Keratinocyte (primary cell): Measurements from ENCODE around the gene SRA1. TPM values are rescaled to one million over a fixed set of nuclear protein-coding genes. Genes with fewer than 3 reads are reported as not detected.

Experiments used
- DNase-seq: peaks from one replicate; pipeline ENCODE4 v3.0.0-alpha.2; 2011; ENCODE audit warnings: low read depth, missing footprints, low spot score
- FAIRE-seq: peaks from 2 replicates; lab custom pipeline; 2011; peaks lifted over from hg19 to GRCh38; lab: Jason Lieb, UNC
- H2AFZ ChIP-seq: 2 replicates; pipeline ENCODE4 v1.6.0; 2012; ENCODE audit warnings: low read length, control low read depth, inconsistent platforms; ENCODE audit not compliant: control insufficient read depth
- H3K27ac ChIP-seq: 2 replicates; pipeline ENCODE4 v1.5.1; 2011; ENCODE audit warnings: low read length; ENCODE audit not compliant: control insufficient read depth, insufficient read depth
- H3K27me3 ChIP-seq: 3 replicates; pipeline ENCODE4 v1.6.0; 2011; ENCODE audit warnings: low read length; ENCODE audit not compliant: control insufficient read depth, insufficient read depth; ENCODE audit errors: extremely low read depth
- H3K36me3 ChIP-seq, 2 experiments: 2 replicates in 1 of 2; 3 replicates in 1 of 2; pipeline ENCODE4 v1.5.1; 2011; ENCODE audit warnings: low read length in 2 of 2, mild to moderate bottlenecking in 1 of 2; ENCODE audit not compliant: control insufficient read depth in 2 of 2, insufficient read depth in 2 of 2; ENCODE audit errors: extremely low read depth in 1 of 2
- H3K4me1 ChIP-seq: 3 replicates; pipeline ENCODE4 v1.5.1; 2011; ENCODE audit warnings: low read length; ENCODE audit not compliant: control insufficient read depth, insufficient read depth; ENCODE audit errors: extremely low read depth
- H3K4me2 ChIP-seq: 3 replicates; pipeline ENCODE4 v1.6.0; 2011; ENCODE audit warnings: low read depth, low read length; ENCODE audit not compliant: control insufficient read depth, insufficient read depth; ENCODE audit errors: extremely low read depth
- H3K4me3 ChIP-seq, 3 experiments: fragments of 200-600 bp in 1 of 3; sonication (generic) in 1 of 3; 2 replicates in 2 of 3; 3 replicates in 1 of 3; pipeline ENCODE4 v1.5.1; 2011 to 2016; ENCODE audit warnings: low read length in 3 of 3, mild to moderate bottlenecking in 3 of 3, control low read depth in 2 of 3, inconsistent platforms in 1 of 3, low read depth in 1 of 3, mixed read lengths in 1 of 3, mixed run types in 1 of 3, moderate library complexity in 1 of 3; ENCODE audit not compliant: control insufficient read depth in 2 of 3, insufficient read depth in 2 of 3; ENCODE audit errors: extremely low read depth in 1 of 3
- H3K79me2 ChIP-seq: 2 replicates; pipeline ENCODE4 v1.6.0; 2012; ENCODE audit warnings: low read length; ENCODE audit not compliant: control insufficient read depth, insufficient read depth
- H3K9ac ChIP-seq: 3 replicates; pipeline ENCODE4 v1.6.0; 2011; ENCODE audit warnings: low read length; ENCODE audit not compliant: control insufficient read depth, insufficient read depth; ENCODE audit errors: extremely low read depth
- H3K9me1 ChIP-seq: 3 replicates; pipeline ENCODE4 v1.6.0; 2011; ENCODE audit warnings: low read length; ENCODE audit not compliant: control insufficient read depth, insufficient read depth; ENCODE audit errors: extremely low read depth
- H3K9me3 ChIP-seq: 2 replicates; pipeline ENCODE4 v1.5.1; 2012; ENCODE audit warnings: low read depth, low read length; ENCODE audit not compliant: control insufficient read depth
- H4K20me1 ChIP-seq: 3 replicates; pipeline ENCODE4 v1.6.0; 2011; ENCODE audit warnings: low read length; ENCODE audit not compliant: control insufficient read depth, insufficient read depth; ENCODE audit errors: extremely low read depth
- CTCF ChIP-seq, 3 experiments: IDR thresholded peaks in 1 of 3; conservative IDR thresholded peaks in 1 of 3; optimal IDR thresholded peaks in 1 of 3; 2 replicates in 2 of 3; 3 replicates in 1 of 3; pipeline versions ENCODE3 to v1.5.1; 2011; ENCODE audit warnings: low read length in 3 of 3, mild to moderate bottlenecking in 3 of 3, moderate library complexity in 2 of 3, control low read depth in 1 of 3, inconsistent platforms in 1 of 3; ENCODE audit not compliant: insufficient read depth in 2 of 3; ENCODE audit errors: extremely low read depth in 1 of 3
- EZH2 ChIP-seq: IDR thresholded peaks from one replicate; pipeline ENCODE4 v1.6.1; 2012; ENCODE audit warnings: inconsistent platforms, mild to moderate bottlenecking, low read length, moderate library complexity
- dilution Hi-C: fragments of 300-500 bp; cut with MboI; formaldehyde crosslinking; loops from one replicate; pipeline ENCODE4 v1.7.0; 2020; ENCODE audit warnings: low sequenced_read_pairs; ENCODE audit not compliant: extremely low pct_ligation_motif_present
- polyA plus RNA-seq, 5 experiments: library from polyadenylated mRNA; depleted of rRNA in 3 of 5; stranded (reverse) in 3 of 5; stranded (forward) in 1 of 5; unstranded in 1 of 5; fragments of >200 nt; gene quantifications; 1 replicate in 1 of 5; 2 replicates in 3 of 5; 3 replicates in 1 of 5; pipeline versions ENCODE4 v1.2.1 to v1.2.3, GENCODE V29; 2011 to 2012; ENCODE audit warnings: missing spikeins in 2 of 5, low read depth in 1 of 5, low replicate concordance in 1 of 5

Gene SRA1
- polyA plus RNA-seq, 1 donor (not counting 4 experiments of a cell fraction or from before 2014, with no cell fraction given): 32.4 TPM

GRCh38 chr5:140564196-140565023 lies 7.1 kb upstream of the SRA1 start, which contains the start of the genes APBB3 and SLC35A4:
Gene APBB3 (minus strand): TSS chr5:140564598. CDS start chr5:140564245, 353 bp downstream.
Gene SLC35A4 (plus strand): TSS chr5:140564828. CDS start chr5:140567170, 2,342 bp downstream.
- Histone ChIP-seq H3K4me2 (peak within 1 kb of the TSS; percentile 93), H4K20me1 (no peaks in the 10 kb centered on the region), H3K9me3 (no peaks in the 10 kb centered on the region), H3K27me3 (no peaks in the 10 kb centered on the region), H3K4me3 (peak within 1 kb of the TSS; percentile 73 to 95 (median 87)), H3K9ac (peak within 1 kb of the TSS; percentile 93), H3K79me2 (peaks cover 26% of the 10 kb centered on the region), H3K27ac (peak within 1 kb of the TSS; percentile 93), H2AFZ (peak within 1 kb of the TSS; percentile 87), H3K9me1 (no peaks in the 10 kb centered on the region), H3K36me3 (peaks cover 16 to 23% of the 10 kb centered on the region in 2 experiments), H3K4me1 (peaks cover 23% of the 10 kb centered on the region)
- no peak for TF ChIP-seq EZH2
- no peak for TF ChIP-seq CTCF (optimal IDR thresholded peaks at IDR 0.05 in 1 of 3, IDR thresholded peaks at IDR 0.05 in 1 of 3, conservative IDR thresholded peaks at IDR 0.05 in 1 of 3; ENCODE audit: extremely low read depth in 1 of 3, insufficient read depth in 2 of 3, low read length in 3 of 3)
- FAIRE-seq: peak; percentile 71
- DNase-seq: peak; percentile 92
- dilution Hi-C loops: no loop called here

- Histone ChIP-seq H3K9me1 (no peaks in the 10 kb centered on the region), H4K20me1 (no peaks in the 10 kb centered on the region), H3K79me2 (peaks cover 26% of the 10 kb centered on the region), H3K4me1 (peaks cover 23% of the 10 kb centered on the region), H3K27me3 (no peaks in the 10 kb centered on the region), H3K9me3 (no peaks in the 10 kb centered on the region), H2AFZ (peak overlapping the region; percentile 81), H3K4me2 (peak overlapping the region; percentile 93), H3K36me3 (peaks cover 16 to 23% of the 10 kb centered on the region in 2 experiments), H3K4me3 (peak overlapping the region; percentile 73 to 95 (median 87)), H3K9ac (peak overlapping the region; percentile 93), H3K27ac (peak overlapping the region; percentile 93)
- DNase-seq (no peak), FAIRE-seq (peak; percentile 17)
- TF ChIP-seq CTCF (optimal IDR thresholded peaks at IDR 0.05 in 1 of 3, IDR thresholded peaks at IDR 0.05 in 1 of 3, conservative IDR thresholded peaks at IDR 0.05 in 1 of 3; ENCODE audit: extremely low read depth in 1 of 3, insufficient read depth in 2 of 3, low read length in 3 of 3): no peak
- TF ChIP-seq EZH2: no peak
- dilution Hi-C loops: no loop called here
Measured at GRCh38 chr5:140563596-140563995, 6.3 kb upstream of the SRA1 start.
